ENCODE measurements around the gene IDH3G.

The IDH3G gene

GRCh38 chrX:153784325-153784967 is 9.7 kb downstream of the IDH3G start:
- no peak for DNase-seq

DNA sequence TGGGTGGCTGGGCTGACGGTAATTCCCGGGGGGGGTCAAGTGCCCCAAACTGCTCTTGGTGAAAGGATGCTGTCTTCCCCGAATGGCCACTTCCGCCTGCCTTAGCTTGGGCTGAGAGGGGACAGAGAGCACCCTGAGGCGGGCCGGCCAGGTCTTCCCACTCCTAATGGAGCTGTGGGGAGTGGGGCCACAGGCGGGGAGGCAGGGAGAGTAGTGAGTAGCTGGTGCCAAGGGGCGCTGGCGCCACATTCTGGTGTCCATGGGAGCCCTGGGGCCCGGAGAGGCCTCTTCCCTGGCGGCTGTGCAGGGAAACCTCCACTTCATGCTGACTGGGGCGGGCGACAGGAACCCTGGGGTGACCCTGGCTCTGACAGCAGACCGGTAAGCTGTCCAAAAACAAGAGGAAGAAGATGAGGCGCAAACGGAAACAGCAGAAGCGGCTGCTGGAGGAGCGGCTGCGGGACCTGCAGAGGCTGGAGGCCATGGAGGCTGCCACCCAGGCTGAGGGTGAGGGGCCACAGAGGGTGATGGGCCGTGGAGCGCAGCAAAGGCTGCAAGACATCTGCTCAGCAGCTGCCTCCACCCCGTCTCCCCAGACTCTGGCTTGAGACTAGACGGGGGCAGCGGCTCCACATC is 10.7 kb downstream of the IDH3G start:
- no peak for DNase-seq

DNA sequence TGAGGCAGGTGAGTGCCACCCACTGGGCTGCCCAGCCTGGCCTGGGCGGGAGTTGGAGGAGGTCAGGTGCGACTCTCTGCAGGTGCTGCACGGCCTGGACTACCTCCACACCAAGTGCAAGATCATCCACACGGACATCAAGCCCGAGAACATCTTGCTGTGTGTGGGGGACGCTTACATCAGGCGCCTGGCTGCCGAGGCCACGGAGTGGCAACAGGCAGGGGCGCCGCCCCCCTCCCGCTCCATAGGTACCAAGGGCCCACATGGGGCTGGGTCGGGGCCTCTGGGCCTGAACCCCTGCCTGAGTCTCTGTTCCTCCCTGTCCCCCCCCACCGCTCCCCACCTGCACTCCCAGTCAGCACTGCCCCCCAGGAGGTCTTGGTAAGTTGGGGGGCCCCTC is 11.3 kb downstream of the IDH3G start:
- no peak for DNase-seq

- DNase-seq: no peak
Measured at GRCh38 chrX:153782313-153782712, 11.9 kb downstream of the IDH3G start.

DNA sequence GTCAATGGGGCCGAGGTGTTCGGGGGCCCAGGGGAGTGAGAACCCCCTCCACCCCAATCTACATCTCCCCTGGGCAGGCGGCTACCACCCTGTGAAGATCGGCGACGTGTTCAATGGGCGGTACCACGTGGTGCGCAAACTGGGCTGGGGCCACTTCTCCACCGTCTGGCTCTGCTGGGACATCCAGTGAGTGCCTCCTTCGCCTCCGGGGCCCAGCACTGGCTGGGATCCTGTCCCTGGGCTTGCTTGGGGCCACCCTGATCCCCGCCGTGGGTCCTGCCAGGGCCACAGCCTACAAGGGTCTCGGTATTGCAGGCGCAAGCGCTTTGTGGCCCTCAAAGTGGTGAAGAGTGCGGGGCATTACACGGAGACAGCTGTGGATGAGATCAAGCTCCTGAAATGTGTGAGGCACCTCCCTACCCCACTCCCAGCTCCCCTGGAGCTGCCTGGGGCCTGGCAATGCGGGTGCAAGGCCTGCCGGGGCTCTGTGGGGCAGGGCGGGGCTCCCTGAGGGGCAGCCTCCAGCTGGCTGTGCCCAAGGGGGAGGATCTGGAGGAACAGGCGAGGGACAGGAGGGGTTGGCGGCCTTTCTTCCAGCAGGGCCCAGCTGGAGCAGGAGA is 12.6 kb downstream of the IDH3G start:
- DNase-seq: no peak

GRCh38 chrX:153780678-153781427 is 13.3 kb downstream of the IDH3G start, which contains the start of gene SRPK3:
TSS of gene SRPK3 (plus strand) at chrX:153781041. CDS start at chrX:153781087, 46 bp downstream.
- DNase-seq: no peak

DNA sequence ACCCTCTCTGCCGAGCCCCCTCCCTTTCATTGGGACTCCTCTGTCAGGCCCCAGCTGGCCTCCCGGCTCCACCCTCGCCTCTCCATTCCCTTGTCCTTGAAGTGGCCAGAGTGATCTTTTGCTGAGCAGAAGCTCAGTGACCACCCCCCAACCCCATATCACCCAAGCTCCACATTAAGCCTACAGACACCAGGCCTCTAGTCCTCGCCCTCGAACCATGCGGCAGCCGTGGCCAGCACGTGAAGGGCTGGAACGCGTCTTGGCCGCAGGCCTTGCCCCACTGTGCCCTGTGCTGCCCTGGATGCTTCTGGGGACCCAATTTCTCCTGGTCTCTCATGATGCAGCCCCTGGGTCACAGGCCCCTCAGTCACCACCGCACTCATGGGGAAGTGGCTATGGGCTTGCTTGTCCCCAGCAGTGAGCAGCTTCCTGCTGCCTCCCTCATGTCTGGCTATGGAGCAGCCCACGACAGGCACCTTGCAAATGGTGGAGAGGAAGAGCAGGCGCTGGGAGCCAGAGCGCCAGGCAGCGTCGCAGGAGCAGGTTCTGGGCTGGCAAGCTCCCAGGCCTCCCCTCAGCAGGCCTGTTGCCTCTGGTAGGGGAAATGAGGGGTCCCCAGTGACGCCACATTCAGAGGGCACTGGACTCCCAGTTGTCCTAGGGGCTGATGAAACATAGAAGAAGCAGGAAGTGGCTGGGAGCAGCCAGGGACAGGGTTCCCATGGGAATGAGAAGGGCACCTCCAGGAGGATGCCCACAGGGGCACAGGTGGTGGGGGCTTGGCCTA is 14.1 kb downstream of the IDH3G start:
- DNase-seq: no peak

GRCh38 chrX:153778684-153779101 is 15.5 kb downstream of the IDH3G start:
- no peak for DNase-seq

- no peak for DNase-seq
Measured at GRCh38 chrX:153778181-153778580, 16.0 kb downstream of the IDH3G start.

GRCh38 chrX:153777261-153778090 is 16.7 kb downstream of the IDH3G start:
- no peak for DNase-seq

- no peak for DNase-seq
Measured at GRCh38 chrX:153776611-153777045, 17.5 kb downstream of the IDH3G start.

GRCh38 chrX:153776120-153776599 is 18.0 kb downstream of the IDH3G start:
- no peak for DNase-seq

DNA sequence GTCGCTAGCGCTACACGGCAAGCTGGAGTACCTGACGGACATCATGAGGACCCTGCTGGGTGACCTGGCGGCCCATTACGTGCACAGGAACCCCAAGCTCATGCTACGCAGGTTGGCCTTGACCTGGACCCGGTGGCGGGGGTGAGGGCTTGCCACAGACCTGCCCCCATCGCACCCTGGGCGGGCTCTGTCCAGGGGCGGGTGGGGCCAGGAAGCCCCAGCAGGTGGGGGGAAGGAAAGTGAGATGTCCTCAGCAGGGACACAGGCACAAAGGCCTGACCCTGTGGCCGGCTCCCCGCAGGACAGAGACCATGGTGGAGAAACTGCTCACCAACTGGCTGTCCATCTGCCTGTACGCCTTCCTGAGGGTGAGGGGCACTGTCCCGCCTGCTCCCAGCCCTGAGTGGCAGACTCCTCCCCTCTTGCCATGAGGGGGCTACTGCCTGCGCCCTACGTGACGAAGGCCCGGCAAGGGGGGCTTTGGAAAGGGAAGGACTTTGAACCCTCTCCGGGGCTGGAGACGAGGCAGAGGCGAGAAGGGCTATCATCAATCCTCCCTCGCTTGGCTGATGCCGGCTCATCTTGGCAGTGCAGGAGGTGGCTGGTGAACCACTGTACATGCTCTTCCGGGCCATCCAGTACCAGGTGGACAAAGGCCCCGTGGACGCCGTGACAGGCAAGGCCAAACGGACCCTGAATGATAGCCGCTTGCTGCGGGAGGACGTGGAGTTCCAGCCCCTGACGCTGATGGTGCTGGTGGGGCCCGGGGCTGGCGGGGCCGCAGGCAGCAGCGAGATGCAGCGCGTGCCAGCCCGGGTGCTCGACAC is 18.7 kb downstream of the IDH3G start:
- no peak for DNase-seq

DNA sequence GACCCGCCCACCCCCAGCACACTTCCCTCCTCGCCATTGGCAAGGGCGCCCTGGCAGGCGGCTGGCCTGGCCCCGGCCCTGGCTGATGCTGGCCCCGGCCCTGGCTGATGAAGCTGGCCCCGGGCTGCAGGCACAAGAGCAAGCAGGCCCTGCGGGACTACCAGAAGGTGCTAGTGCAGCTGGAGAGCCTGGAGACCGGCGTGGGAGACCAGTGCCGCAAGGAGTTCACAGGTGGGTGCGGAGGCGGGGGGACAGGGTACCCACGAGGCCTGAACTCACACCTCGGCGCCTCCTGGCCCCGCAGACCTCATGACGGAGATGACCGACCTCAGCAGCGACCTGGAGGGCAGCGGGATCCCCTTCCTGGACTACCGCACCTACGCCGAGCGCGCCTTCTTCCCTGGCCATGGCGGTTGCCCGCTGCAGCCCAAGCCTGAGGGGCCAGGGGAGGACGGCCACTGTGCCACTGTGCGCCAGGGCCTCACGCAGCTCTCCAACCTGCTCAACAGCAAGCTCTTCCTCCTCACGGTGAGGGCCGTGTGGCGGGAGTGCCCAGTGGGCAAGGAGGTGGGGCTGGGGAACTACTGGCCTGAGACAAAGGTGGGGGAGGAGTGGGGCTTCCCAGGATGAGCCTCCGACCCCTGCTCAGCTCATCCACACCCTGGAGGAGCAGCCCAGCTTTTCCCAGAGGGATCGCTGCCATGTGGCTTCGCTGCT is 19.4 kb downstream of the IDH3G start:
- no peak for DNase-seq

- DNase-seq: no peak
Measured at GRCh38 chrX:153773741-153774575, 20.2 kb downstream of the IDH3G start.

DNA sequence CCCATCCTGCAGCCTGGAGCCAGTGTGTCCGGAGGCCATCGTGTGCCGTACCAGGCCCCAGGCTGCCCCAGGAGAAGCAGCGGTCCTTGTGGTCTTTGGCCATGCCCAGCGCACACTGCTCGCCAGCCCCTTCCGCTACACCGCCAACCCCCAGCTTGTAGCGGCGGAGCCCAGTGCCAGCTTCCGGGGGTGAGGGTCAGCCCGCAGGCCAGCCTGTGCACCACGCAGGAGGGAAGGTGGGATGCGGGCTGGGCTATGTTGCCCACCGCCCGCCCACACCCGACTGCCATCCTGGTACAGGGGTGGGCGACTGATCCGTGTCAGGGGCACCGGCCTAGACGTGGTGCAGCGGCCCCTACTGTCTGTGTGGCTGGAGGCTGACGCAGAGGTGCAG is 21.0 kb downstream of the IDH3G start:
- no peak for DNase-seq

- no peak for DNase-seq
Measured at GRCh38 chrX:153772316-153773217, 21.6 kb downstream of the IDH3G start.
